Bone marrow (tissue), 2 donors: ENCODE results near the gene YPEL5.
"Not testable (repeated sequence)": the region's sequence is repeated elsewhere in the genome, so short reads cannot be mapped to it uniquely, and the experiment has no call there.

Source experiments
- DNase-seq, 2 donors: peaks; one replicate each; lab custom pipeline; 2025; lab: John Stamatoyannopoulos, UW

The YPEL5 gene

DNA sequence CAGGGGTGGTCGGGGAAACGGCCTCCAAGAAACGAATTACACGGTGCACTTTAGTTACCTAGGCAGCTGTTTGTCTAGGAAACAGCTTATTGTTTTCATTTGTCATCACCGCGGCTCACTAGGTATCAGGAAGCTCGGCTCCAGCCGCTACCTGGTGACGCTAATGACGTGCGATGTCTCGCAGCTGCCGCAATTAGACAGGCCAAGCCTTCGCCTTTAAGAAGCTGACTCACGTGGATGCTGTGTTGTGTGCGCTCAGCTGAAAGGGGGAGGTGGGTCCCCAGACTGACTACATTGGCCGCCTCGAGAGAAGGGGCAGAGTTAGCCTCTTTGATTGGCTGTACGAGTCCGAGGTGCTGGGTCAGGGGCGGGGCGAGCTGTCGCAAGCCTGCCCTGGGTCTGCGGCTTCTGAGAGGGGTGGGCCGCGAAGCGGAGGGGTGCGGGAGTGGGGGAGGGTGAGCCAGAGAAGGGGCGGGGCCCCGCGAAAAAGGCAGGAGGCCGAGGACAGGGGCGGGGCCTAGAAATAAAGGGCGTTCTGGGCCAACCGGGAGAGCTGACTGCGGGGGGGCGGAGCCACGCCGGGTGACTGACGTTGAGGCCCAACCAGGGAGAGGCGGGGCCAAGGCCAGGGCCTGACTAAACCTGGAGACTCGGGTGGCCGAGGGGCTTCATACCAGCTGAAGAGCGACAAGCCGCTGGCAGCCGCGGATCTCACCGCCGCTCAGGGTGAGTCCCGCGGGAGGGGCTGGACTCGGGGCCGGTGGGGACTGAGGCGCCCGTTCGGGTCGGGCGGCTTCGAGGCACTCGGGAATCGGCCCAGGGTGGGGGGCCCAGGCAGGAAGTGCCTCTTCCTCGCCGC, at the start of gene YPEL5:
Gene YPEL5, plus strand, starts transcription at position 671 of the 859 bp plus-strand sequence. CDS start 9,645 bp downstream, outside the sequence.
- DNase-seq = peak; percentile 92 to 100

GRCh38 chr2:30098266-30099005, 48.4 kb upstream of the YPEL5 start:
- DNase-seq = no peak

DNA sequence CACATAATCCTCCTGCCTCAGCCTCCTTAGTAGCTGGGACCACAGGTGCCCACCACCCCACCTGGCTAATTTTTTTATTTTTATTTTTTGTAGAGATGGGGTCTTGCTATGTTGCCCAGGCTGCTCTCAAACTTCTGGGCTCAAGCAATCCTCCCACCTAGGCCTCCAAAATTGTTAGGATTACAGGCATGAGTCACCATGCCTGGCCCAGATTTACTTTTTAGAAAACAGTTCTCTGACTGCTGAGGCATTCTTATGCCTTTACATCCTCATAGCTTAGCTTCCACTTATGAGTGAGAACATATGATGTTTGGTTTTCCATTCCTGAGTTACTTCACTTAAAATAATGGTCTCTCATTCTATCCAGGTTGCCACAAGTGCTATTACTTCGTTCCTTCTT, 47.4 kb upstream of the YPEL5 start:
- not testable (repeated sequence) for DNase-seq

GRCh38 chr2:30100691-30101090, 46.1 kb upstream of the YPEL5 start:
- DNase-seq = not testable (repeated sequence)

DNA sequence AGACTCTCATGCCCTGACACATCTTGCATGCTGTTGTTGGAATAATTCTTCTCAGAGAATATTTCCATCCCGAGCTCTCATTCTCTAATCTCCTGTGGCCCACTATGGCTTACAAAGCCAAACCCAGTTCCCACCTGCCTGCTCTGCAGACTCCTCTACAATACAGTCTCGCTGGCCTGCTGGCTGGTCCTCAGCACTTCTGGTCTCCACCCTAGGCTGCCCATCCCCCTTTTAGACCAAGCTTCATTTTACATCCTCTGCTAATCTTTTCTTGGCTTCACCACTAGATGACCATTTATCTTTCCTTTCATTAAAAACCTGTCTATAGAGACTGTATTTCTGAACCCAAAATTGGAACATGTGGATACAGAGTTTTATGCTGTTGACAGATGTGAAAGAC, 42.5 kb upstream of the YPEL5 start:
- DNase-seq = no peak

DNA sequence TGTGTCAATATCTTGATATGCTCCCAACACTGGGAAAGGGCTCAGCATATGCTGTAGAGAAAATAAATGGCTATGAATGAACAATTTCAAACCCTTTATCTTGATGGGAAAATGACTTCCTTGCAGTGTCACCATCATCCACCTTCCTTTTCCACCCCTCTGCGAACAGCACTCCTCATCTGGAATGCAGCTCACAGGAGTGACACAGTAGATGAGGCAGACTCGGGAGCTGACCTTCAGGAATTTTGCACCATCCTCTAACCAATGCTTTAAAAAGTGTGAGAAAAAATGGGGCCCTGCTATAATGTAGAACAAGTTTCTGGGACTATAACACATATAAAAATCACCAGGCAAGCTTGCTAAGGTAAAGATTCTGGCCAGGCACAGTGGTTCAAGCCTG, 41.3 kb upstream of the YPEL5 start:
- no peak for DNase-seq

GRCh38 chr2:30106543-30106942, 40.3 kb upstream of the YPEL5 start:
- DNase-seq = no peak

- no peak for DNase-seq
These were observed 38.6 kb upstream of the YPEL5 start for GRCh38 chr2:30108192-30108591.

GRCh38 chr2:30108851-30109250, 38.0 kb upstream of the YPEL5 start:
- DNase-seq = no peak

DNA sequence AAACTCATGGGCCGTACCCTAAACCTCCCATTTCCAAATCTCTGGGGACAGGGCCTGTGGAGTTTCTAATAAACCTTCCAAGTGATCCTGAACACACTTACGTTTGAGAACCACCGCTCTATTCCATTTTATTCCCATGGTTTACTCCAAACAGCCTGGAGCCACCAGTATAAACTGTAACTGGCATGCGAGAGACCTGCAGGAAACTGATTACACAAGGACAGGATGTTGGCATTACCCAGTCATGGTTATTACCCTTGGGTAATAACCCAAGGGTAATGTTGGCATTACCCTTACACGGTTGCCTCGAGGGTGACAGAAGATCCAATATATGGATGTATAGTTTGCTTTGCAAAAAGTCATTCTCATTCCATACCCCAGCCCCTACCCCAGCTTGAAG, 37.0 kb upstream of the YPEL5 start:
- DNase-seq = no peak

GRCh38 chr2:30110773-30111172, 36.0 kb upstream of the YPEL5 start:
- DNase-seq = no peak

GRCh38 chr2:30111186-30111585, 35.6 kb upstream of the YPEL5 start:
- not testable (repeated sequence) for DNase-seq

DNA sequence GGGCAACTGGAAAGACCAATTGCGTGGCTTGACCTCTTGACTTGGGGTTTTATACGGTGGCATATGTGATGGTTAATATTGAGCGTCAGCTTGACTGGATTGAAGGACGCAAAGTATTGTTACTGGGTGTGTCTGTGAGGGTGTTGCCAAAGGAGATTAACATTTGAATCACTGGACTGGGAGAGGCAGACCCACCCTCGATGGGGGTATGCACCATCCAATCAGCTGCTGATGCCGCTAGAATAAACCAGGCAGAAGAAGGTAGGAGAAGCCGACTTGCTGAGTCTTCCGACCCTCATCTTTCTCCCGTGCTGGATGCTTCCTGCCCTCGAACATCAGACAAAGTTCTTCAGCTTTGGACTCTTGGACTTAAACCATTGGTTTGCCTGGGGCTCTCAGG, 34.2 kb upstream of the YPEL5 start:
- DNase-seq = no peak

DNA sequence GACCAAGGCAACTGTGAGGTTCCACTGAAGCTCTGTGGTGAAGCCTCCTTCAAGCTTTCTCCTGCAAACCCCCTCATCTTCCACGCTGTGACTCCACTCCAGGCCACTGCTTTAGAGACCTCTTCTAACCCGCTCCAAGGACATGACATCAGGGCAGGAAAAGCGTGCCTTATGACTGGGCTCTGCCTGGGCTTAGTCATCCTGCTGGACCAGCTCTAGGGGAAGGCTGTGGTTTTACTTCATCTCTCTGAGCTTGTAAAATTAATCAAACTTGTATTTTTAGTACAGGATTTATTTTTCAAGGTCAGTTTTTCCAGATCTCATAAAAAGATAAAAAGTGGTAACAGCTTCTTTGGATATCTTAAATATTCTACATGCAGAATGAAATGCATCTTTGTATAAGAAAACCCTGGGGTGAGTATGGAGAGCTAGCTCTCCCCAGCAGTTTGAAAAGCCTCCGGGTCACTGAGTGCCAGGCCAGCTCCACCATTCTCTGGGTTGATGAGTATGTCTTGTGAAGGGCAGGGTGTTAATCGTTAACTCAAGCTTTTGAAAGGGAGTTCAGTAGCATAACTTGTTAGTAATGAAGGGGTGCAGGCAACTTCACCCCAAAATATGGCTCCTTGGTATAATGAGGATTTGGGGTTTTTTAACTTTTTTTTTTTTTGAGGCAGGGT, 33.1 kb upstream of the YPEL5 start:
- DNase-seq = no peak

DNA sequence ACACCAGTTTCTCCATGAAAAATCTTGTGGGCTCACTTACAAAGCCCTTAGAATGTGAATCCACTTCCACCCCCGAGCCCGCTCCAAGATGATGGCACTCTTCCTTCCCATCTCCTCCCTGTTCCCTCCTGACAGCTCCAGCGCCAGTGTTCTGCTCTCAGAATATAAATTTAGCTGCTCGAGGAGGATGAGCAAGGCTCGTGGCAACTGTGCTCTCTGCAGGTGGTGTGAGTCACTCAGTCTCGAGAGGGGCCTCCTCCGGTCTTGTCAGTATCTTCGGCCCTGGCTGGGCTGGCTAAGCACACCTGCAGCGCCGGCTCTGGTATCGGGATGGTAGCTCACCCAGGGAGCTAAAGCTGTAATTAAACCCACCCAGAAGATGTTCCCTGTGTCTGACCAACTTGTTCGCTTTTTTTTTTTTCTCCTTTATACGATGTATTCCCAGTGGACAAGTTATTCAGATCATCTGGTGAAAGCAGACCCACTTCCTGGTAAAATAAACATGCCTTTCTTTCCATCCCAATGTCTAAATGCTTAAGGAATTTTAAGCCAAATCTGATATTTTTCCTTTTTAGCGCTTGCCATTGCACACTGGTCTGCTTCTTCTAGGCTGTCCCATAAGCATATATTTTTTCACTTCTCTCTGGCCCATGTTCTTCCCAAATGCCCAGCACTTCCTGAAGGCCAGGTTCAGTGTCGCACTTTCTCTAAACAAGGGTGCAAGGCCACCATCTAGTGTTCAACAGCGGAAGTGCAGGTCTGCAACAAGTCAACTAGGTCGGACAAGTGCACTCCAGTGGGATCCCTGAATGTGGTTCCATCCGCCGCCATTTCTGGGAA, 31.4 kb upstream of the YPEL5 start:
- DNase-seq = peak; percentile 16 to 58

- no peak for DNase-seq
These were observed 30.9 kb upstream of the YPEL5 start for GRCh38 chr2:30115981-30116285.

DNA sequence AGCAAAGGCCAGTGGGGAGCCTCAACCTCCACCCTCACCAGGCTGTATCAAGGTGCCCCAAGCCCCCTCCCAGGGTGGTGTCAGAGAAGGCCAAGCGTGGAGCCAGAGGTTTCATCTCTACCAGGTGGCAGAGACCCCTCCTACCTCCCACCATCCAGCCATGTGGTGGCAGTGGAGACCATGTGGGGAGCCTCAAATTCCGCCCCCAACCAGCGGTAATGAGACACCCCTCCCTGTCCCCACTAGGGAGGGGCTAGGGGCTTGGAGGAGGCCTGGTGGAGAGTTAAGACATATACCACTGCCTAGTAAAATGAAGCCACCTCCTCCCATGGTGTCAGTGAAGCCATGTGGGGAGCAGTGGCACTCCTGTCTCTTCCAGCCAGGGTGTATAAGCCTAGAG, 24.4 kb upstream of the YPEL5 start:
- no peak for DNase-seq

DNA sequence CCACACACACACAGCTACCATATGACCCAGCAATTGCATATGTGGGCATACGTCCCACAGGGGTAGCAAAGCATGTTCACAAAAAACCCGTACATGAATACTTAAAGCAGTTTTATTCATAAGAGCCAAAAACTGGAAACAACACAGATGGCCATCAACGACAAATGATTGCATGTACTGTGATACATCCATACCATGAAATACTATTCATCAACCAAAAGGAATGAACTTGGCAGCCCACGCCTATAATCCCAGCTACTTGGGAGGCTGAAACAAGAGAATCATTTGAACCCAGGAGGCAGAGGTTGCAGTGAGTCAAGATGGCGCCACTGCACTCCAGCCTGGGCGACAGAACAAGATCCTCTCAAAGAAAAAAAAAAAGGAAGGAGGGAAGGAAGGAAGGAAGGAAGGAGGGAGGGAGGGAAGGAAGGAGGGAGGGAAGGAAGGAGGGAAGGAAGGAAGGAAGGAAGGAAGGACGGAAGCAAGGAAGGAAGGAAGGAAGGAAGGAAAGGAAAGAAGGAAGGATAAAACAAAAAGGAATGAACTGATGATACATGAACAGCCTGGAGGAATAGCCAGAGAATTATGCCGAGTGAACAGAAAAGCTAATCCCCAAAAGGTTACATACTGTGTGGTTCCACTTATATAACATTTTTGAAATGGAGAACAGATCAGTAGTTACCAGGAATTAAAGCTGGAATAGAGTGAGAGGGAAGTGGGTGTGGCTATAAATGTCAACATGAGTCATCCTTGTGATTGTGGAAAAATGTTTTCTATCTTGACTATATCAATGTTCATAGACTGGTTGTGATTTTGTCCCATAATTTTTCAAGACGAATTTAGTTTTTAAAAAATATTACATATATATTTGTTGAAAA, 19.6 kb upstream of the YPEL5 start:
- no peak for DNase-seq

DNA sequence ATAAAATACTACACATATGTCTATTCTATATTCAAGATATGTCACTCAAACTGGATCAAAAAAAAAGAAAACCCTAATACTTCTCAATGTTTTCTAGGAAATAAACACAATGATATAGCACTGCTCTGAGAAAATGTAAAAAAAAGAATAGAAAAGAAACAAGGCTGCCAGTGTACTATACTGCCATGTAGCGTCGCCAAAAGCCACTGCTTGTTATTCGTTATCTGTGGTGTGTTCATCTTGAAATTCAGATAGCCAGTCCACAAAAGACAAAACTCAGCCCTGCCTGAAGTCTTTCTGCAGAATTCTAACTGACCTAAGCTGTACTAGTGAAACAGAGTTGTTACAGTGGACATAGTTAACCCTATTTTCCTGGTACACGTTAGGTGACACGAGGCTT, 12.2 kb upstream of the YPEL5 start:
- no peak for DNase-seq

DNA sequence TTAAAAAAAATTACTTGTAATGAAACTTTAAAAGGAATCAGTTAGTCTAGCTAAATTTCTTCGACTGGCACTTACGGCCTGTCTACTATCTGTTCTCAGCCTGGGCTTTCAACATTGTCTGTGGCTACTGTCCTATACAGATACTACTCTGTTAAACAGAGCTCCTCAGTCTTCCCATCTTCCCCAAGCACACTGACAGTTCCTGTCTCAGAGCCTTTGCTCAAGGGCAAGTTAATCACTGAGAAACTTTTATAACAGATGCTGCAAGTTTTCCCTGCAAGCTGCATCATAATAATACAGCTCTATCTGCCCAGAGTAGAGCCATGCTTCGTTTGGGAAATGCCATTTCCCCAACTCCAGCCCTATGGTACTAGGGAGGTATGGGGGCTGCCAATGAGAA, 11.3 kb upstream of the YPEL5 start:
- no peak for DNase-seq
